ENCODE results near the gene SLC19A1. TPM values are rescaled to one million over a fixed set of nuclear protein-coding genes. Genes with fewer than 3 reads are reported as not detected.

The SLC19A1 gene
- total RNA-seq, 1 experiment from 2014 or later, result 25.4 TPM

GRCh38 chr21:45499201-45499750 is 43.0 kb downstream of the SLC19A1 start:
- TF ChIP-seq CTCF (IDR thresholded peaks at IDR 0.05; ENCODE audit: unreplicated experiment), result no peak
- no TSS peak for BruUV-seq (replicated peaks)
- no peak for DNase-seq (ENCODE audit: unreplicated experiment)
- peaks cover 6% of the 10 kb centered on the region for H3K36me3 Mint-ChIP-seq (ENCODE audit: insufficient read depth, unreplicated experiment)
- no peaks in the 10 kb centered on the region for H3K27me3 Mint-ChIP-seq (ENCODE audit: insufficient read depth, unreplicated experiment)
- ChIA-PET CTCF (no interaction called here), POLR2A (no interaction called here)
- intact Hi-C loops (cut with micrococcal nuclease), result no loop called here
- peaks cover 8% of the 10 kb centered on the region for H3K9me3 Mint-ChIP-seq (ENCODE audit: unreplicated experiment)
- no peaks in the 10 kb centered on the region for H3K4me1 Mint-ChIP-seq (ENCODE audit: insufficient read depth, unreplicated experiment)
- H3K4me3 Mint-ChIP-seq (ENCODE audit: unreplicated experiment), result no peak overlapping the region
- H3K27ac Mint-ChIP-seq (ENCODE audit: low read depth, unreplicated experiment), result no peak overlapping the region

- CTCF ChIA-PET, result no interaction called here
- intact Hi-C loops (cut with micrococcal nuclease), result no loop called here
- no TSS peak for BruUV-seq (replicated peaks)
- no peak overlapping the region for H3K27ac Mint-ChIP-seq (ENCODE audit: low read depth, unreplicated experiment)
- DNase-seq (ENCODE audit: unreplicated experiment), result no peak
- H3K4me1 Mint-ChIP-seq (ENCODE audit: insufficient read depth, unreplicated experiment), result no peaks in the 10 kb centered on the region
- peaks cover 8% of the 10 kb centered on the region for H3K9me3 Mint-ChIP-seq (ENCODE audit: unreplicated experiment)
- H3K4me3 Mint-ChIP-seq (ENCODE audit: unreplicated experiment), result no peak overlapping the region
- POLR2A ChIA-PET, result no interaction called here
- H3K36me3 Mint-ChIP-seq (ENCODE audit: insufficient read depth, unreplicated experiment), result peaks cover 6% of the 10 kb centered on the region
- TF ChIP-seq CTCF (IDR thresholded peaks at IDR 0.05; ENCODE audit: unreplicated experiment), result no peak
- H3K27me3 Mint-ChIP-seq (ENCODE audit: insufficient read depth, unreplicated experiment), result no peaks in the 10 kb centered on the region
Observed at GRCh38 chr21:45498646-45499000, 43.6 kb downstream of the SLC19A1 start.

- ChIA-PET CTCF (no interaction called here), POLR2A (interaction anchor here (0.6 to 0.7 kb wide), 2 partner anchors 17 to 879 kb away, joined by 3 read pairs; no protein-coding TSS in a partner anchor)
- H3K27ac Mint-ChIP-seq (ENCODE audit: low read depth, unreplicated experiment), result no peak overlapping the region
- peaks cover 8% of the 10 kb centered on the region for H3K9me3 Mint-ChIP-seq (ENCODE audit: unreplicated experiment)
- no peaks in the 10 kb centered on the region for H3K27me3 Mint-ChIP-seq (ENCODE audit: insufficient read depth, unreplicated experiment)
- H3K4me1 Mint-ChIP-seq (ENCODE audit: insufficient read depth, unreplicated experiment), result no peaks in the 10 kb centered on the region
- peaks cover 6% of the 10 kb centered on the region for H3K36me3 Mint-ChIP-seq (ENCODE audit: insufficient read depth, unreplicated experiment)
- no peak for DNase-seq (ENCODE audit: unreplicated experiment)
- no peak for TF ChIP-seq CTCF (IDR thresholded peaks at IDR 0.05; ENCODE audit: unreplicated experiment)
- BruUV-seq (replicated peaks), result no TSS peak
- H3K4me3 Mint-ChIP-seq (ENCODE audit: unreplicated experiment), result no peak overlapping the region
- intact Hi-C loops (cut with micrococcal nuclease), result no loop called here
Observed at GRCh38 chr21:45497846-45498645, 44.2 kb downstream of the SLC19A1 start.

GRCh38 chr21:45496968-45497845 is 45.0 kb downstream of the SLC19A1 start:
- Mint-ChIP-seq H3K36me3 (ENCODE audit: insufficient read depth, unreplicated experiment) (peaks cover 6% of the 10 kb centered on the region), H3K27ac (ENCODE audit: low read depth, unreplicated experiment) (no peak overlapping the region), H3K4me3 (ENCODE audit: unreplicated experiment) (no peak overlapping the region), H3K9me3 (ENCODE audit: unreplicated experiment) (peaks cover 8% of the 10 kb centered on the region), H3K27me3 (ENCODE audit: insufficient read depth, unreplicated experiment) (no peaks in the 10 kb centered on the region), H3K4me1 (ENCODE audit: insufficient read depth, unreplicated experiment) (no peaks in the 10 kb centered on the region)
- BruUV-seq (replicated peaks), result no TSS peak
- TF ChIP-seq CTCF (IDR thresholded peaks at IDR 0.05; ENCODE audit: unreplicated experiment), result no peak
- CTCF ChIA-PET, result no interaction called here
- no peak for DNase-seq (ENCODE audit: unreplicated experiment)
- intact Hi-C loops (cut with micrococcal nuclease), result no loop called here
- POLR2A ChIA-PET, result interaction anchor here (0.6 to 0.7 kb wide), 2 partner anchors 18 to 879 kb away, joined by 3 read pairs; no protein-coding TSS in a partner anchor
